ENCODE results near the gene OPRD1. TPM values are rescaled to one million over a fixed set of nuclear protein-coding genes. Genes with fewer than 3 reads are reported as not detected.
"Not testable (repeated sequence)": the region's sequence is repeated elsewhere in the genome, so short reads cannot be mapped to it uniquely, and the experiment has no call there.

The OPRD1 gene
- total RNA-seq, 2 donors from 2014 or later = 0.12 to 0.16 TPM

- intact Hi-C loops (cut with DNase I) = no loop called here
- H3K9ac ChIP-seq (ENCODE audit: low read depth in 2 of 2, low read length in 2 of 2) = no peak overlapping the region
- no peak overlapping the region for H3K27ac ChIP-seq
- DNase-seq = no peak
- H3K4me3 ChIP-seq = no peak overlapping the region
- H3K4me1 ChIP-seq = no peaks in the 10 kb centered on the region
- TF ChIP-seq, protein P1, sequence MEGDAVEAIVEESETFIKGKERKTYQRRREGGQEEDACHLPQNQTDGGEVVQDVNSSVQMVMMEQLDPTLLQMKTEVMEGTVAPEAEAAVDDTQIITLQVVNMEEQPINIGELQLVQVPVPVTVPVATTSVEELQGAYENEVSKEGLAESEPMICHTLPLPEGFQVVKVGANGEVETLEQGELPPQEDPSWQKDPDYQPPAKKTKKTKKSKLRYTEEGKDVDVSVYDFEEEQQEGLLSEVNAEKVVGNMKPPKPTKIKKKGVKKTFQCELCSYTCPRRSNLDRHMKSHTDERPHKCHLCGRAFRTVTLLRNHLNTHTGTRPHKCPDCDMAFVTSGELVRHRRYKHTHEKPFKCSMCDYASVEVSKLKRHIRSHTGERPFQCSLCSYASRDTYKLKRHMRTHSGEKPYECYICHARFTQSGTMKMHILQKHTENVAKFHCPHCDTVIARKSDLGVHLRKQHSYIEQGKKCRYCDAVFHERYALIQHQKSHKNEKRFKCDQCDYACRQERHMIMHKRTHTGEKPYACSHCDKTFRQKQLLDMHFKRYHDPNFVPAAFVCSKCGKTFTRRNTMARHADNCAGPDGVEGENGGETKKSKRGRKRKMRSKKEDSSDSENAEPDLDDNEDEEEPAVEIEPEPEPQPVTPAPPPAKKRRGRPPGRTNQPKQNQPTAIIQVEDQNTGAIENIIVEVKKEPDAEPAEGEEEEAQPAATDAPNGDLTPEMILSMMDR (IDR thresholded peaks at IDR 0.05) = no peak
- no peaks in the 10 kb centered on the region for H3K27me3 ChIP-seq
- no peaks in the 10 kb centered on the region for H3K36me3 ChIP-seq
- no peaks in the 10 kb centered on the region for H3K9me3 ChIP-seq
These were observed 23.3 kb downstream of the OPRD1 start for GRCh38 chr1:28835237-28835650.

DNA sequence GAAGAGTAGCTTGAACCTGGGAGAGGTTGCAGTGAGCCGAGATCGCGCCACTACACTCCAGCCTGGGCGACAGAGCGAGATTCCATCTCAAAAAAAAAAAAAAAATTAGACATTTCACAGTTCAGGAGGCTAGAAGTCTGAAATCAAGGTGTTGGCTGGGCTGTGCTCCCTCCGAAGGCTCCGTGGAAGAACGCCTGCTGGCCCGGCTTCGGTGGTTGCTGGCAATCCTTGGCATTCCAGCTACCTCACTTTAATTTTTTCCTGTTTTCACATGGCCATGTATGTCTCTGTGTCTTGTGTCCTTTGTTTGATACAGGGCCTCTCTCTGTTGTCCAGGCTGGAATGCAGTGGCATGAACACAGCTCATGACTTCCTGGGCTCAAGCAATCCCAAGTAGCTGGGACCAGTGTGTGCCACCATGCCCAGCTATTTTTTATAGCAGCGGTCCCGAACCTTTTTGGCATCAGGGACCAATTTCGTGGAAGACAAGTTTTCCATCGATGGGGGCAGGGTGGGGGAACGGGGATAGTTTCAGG is 24.5 kb downstream of the OPRD1 start:
- Histone ChIP-seq H3K4me3 (no peak overlapping the region), H3K9me3 (no peaks in the 10 kb centered on the region), H3K4me1 (no peaks in the 10 kb centered on the region), H3K27ac (no peak overlapping the region), H3K36me3 (no peaks in the 10 kb centered on the region), H3K9ac (ENCODE audit: low read depth in 2 of 2, low read length in 2 of 2) (no peak overlapping the region), H3K27me3 (no peaks in the 10 kb centered on the region)
- intact Hi-C loops (cut with DNase I) = no loop called here
- TF ChIP-seq, protein P1 (IDR thresholded peaks at IDR 0.05) = no peak
- no peak for DNase-seq

- Histone ChIP-seq H3K27ac (no peak overlapping the region), H3K36me3 (no peaks in the 10 kb centered on the region), H3K4me3 (no peak overlapping the region), H3K27me3 (no peaks in the 10 kb centered on the region), H3K9me3 (no peaks in the 10 kb centered on the region), H3K4me1 (no peaks in the 10 kb centered on the region), H3K9ac (ENCODE audit: low read depth in 2 of 2, low read length in 2 of 2) (no peak overlapping the region)
- TF ChIP-seq, protein P1 (IDR thresholded peaks at IDR 0.05) = no peak
- intact Hi-C loops (cut with DNase I) = no loop called here
- no peak for DNase-seq
These were observed 29.1 kb downstream of the OPRD1 start for GRCh38 chr1:28840928-28841544.

- Histone ChIP-seq H3K9ac (ENCODE audit: low read depth in 2 of 2, low read length in 2 of 2) (no peak overlapping the region), H3K27me3 (no peaks in the 10 kb centered on the region), H3K9me3 (no peaks in the 10 kb centered on the region), H3K4me1 (no peaks in the 10 kb centered on the region), H3K36me3 (no peaks in the 10 kb centered on the region), H3K27ac (no peak overlapping the region), H3K4me3 (no peak overlapping the region)
- TF ChIP-seq, protein P1 (IDR thresholded peaks at IDR 0.05) = no peak
- no peak for DNase-seq
- intact Hi-C loops (cut with DNase I) = no loop called here
These were observed 34.0 kb downstream of the OPRD1 start for GRCh38 chr1:28845786-28846543.

- H3K9ac ChIP-seq (ENCODE audit: low read depth in 2 of 2, low read length in 2 of 2); H3K4me3 ChIP-seq; DNase-seq; H3K36me3 ChIP-seq; H3K4me1 ChIP-seq; H3K9me3 ChIP-seq; H3K27ac ChIP-seq; H3K27me3 ChIP-seq; intact Hi-C loops (cut with DNase I): not testable (repeated sequence)
These were observed 35.2 kb downstream of the OPRD1 start for GRCh38 chr1:28847207-28847606.

- intact Hi-C loops (cut with DNase I) = no loop called here
These were observed 36.4 kb downstream of the OPRD1 start for GRCh38 chr1:28848416-28848815.

More at GRCh38 chr1:28848416-28848815, 36.4 kb downstream of the OPRD1 start:
- TF ChIP-seq, protein P1 (IDR thresholded peaks at IDR 0.05) = no peak
- DNase-seq = no peak
- H3K36me3 ChIP-seq = no peaks in the 10 kb centered on the region
- no peaks in the 10 kb centered on the region for H3K9me3 ChIP-seq
- H3K27me3 ChIP-seq = no peaks in the 10 kb centered on the region
- H3K4me1 ChIP-seq = no peaks in the 10 kb centered on the region
- H3K27ac ChIP-seq = no peak overlapping the region
- H3K9ac ChIP-seq (ENCODE audit: low read depth in 2 of 2, low read length in 2 of 2) = no peak overlapping the region
- no peak overlapping the region for H3K4me3 ChIP-seq

Data from colonic mucosa (tissue), 4 donors.